Measurements from ENCODE around the gene PTPN11.
"Not testable (repeated sequence)": the region's sequence is repeated elsewhere in the genome, so short reads cannot be mapped to it uniquely, and the experiment has no call there.

PTPN11 gene

DNA sequence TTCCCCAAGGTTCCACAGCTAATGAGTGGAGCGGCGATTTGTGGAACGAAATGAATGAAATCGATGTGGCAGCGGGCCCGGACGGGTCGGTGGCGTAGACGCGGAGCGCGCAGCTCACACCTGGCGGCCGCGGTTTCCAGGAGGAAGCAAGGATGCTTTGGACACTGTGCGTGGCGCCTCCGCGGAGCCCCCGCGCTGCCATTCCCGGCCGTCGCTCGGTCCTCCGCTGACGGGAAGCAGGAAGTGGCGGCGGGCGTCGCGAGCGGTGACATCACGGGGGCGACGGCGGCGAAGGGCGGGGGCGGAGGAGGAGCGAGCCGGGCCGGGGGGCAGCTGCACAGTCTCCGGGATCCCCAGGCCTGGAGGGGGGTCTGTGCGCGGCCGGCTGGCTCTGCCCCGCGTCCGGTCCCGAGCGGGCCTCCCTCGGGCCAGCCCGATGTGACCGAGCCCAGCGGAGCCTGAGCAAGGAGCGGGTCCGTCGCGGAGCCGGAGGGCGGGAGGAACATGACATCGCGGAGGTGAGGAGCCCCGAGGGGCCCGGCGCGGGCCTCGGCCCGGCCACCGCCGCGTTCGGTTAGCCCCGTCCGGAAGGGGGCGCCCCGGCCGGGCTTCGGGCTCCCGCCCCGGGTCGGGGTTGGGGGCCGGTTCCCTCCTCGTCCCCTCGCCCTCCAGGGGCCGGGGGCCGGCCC, at the start of gene PTPN11:
Gene PTPN11, plus strand, starts transcription at position 340 of the 689 bp plus-strand sequence. Its CDS starts 165 bp downstream, at position 505.
- peak; percentile 85 for DNase-seq

- DNase-seq, result peak; percentile 15
Observed at GRCh38 chr12:112370199-112370598, 48.5 kb upstream of the PTPN11 start.

GRCh38 chr12:112370868-112371510, 47.8 kb upstream of the PTPN11 start:
- DNase-seq, result no peak

- DNase-seq, result no peak
Observed at GRCh38 chr12:112374166-112374740, 44.5 kb upstream of the PTPN11 start.

GRCh38 chr12:112375105-112375504, 43.6 kb upstream of the PTPN11 start:
- no peak for DNase-seq

DNA sequence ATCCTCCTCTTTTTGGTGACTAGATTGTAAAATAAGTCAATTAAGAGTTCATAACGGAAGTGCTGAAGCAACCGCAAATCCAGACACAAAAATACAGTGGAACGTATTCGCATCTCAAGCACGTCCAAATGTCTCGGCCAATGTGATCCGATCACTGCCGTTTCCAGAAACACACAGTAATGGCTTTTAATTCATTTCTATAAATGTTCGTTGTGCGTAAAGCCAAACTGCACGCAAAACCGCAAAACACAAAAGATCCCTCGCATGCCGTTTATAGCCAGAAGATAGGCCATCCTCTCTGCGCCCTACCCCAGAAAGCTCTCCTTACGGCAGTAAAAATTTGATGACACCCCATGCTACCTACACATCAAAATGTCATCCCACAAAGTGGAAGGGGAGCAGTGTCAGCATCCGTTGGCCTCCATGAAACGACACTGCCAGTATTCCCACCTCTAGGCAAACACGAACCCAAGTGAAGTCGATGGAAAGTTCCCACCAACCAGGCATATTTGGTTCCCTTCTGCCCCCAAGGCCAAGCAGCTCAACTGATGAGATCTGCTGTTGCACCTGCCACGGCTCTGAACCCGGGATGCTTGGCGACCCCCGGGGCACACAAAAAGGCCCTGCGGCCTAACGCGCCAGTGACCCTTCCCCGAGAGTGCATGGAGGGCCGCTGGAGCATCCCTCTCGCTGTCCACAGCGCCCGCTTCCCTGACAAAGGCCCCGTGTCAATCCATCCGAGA, 37.9 kb upstream of the PTPN11 start:
- DNase-seq, result no peak

GRCh38 chr12:112381406-112381882, 37.3 kb upstream of the PTPN11 start:
- no peak for DNase-seq

DNA sequence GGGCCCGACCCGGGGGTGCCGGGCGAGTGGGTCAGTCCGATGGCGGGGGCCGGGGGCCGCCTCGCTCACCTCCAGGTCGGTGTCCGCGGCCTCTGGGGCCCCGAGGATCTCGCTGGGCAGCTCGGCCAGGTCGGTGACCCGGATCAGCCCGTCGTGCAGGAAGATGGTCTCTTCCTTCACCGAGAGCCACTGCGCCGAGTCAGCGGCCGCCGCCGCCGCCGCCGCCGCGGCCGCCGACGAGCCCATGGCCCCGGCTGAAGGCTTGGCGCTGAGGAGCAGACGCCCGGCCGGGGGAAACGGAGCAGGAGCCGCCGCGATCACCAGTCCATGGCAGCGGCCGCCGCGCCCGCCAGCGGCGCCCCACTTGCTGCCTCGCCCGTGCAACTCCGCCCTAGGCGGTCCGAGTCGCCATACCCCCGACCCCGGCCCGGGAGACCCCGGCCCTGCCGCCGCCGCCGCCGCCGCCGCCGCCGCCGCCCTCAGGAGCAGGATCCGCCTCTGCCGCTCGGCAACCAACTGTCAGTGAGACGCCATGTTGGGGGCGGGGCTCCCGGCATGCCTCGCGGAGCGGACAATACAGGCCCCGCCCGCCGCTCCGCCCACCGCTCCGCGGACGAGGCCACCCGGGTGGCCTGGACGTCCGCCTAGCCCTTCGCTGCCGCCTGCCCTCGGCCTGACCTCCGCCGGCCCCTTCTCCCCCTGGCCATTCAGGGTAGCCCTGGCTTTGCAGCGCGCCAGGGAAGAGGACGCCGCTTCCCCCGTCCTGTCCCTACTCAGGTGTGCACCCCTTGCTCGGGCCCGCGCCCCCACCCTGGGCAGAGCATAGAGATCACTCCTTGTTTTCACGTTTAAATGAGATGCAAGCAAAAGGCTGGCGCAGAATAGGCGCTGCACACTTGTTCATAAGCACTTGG, 36.6 kb upstream of the PTPN11 start, which contains the start of gene HECTD4:
Gene HECTD4, minus strand, starts transcription at position 549 of the 914 bp plus-strand sequence. Its CDS starts 303 bp downstream, at position 246.
- peak; percentile 83 for DNase-seq

DNA sequence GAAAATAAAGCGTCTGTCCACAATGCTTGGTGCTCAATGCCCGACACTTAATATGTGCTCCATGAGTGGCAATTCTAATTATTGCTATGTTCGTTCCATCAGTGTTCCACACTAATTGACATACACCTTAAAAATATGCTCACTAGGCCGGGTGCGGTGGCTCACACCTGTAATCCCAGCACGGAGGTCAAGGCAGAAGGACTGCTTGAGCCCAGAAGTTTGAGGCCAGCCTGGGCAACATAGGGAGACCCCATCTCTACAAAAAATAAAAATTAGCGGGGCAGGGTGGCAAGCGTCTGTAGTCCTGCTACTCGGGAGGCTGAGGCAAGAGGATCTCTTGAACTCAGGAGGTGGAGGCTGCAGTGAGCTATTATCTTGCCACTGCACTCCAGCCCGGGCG, 35.9 kb upstream of the PTPN11 start:
- no peak for DNase-seq

GRCh38 chr12:112386726-112387125, 32.0 kb upstream of the PTPN11 start:
- peak; percentile 35 for DNase-seq

GRCh38 chr12:112389228-112389627, 29.5 kb upstream of the PTPN11 start:
- no peak for DNase-seq

- DNase-seq, result not testable (repeated sequence)
Observed at GRCh38 chr12:112389922-112390654, 28.7 kb upstream of the PTPN11 start.

DNA sequence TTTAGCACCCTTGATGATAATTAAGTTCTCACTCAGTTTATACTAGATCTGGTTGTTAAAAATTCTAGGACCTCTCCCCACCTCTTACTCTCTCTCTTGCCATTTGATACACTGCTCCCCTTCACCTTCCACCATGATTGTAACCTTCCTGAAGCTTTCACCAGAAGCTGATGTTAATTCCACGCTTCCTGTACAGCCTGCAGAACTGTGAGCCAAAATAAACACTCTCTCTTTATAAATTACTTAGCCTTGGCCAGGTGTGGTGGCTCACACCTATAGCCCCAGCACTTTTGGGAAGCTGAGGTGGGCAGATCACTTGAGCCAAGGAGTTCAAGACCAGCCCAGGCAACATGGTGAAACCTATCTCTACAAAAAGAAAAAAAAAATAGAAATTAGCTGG, 25.4 kb upstream of the PTPN11 start:
- DNase-seq, result no peak

GRCh38 chr12:112401054-112401453, 17.7 kb upstream of the PTPN11 start:
- no peak for DNase-seq

DNA sequence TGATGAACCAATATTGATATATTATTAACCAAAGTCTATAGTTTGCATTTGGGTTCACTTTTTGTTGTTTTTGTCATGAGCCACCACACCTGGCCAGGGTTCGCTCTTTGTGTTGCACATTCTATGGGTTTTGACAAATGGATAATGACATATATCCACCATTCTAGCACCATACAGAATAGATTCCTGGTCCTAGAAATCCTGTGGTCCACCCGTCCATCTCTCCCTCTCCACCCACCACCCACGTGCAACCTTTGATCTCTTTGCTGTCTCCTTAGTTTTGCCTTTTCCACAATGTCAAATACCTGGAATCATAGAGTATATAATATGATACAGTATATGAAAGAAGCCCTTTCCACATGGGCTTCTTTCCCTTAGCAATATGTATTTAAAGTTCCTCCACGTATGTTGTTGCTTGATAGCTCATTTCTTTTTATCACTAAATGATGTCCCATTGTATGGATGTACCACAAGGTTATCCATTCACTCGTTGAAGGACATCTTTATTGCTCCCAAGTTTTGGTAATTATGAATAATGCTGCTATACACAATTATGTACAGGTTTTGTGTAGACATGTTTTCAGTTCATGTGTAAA, 16.7 kb upstream of the PTPN11 start:
- DNase-seq, result no peak

DNA sequence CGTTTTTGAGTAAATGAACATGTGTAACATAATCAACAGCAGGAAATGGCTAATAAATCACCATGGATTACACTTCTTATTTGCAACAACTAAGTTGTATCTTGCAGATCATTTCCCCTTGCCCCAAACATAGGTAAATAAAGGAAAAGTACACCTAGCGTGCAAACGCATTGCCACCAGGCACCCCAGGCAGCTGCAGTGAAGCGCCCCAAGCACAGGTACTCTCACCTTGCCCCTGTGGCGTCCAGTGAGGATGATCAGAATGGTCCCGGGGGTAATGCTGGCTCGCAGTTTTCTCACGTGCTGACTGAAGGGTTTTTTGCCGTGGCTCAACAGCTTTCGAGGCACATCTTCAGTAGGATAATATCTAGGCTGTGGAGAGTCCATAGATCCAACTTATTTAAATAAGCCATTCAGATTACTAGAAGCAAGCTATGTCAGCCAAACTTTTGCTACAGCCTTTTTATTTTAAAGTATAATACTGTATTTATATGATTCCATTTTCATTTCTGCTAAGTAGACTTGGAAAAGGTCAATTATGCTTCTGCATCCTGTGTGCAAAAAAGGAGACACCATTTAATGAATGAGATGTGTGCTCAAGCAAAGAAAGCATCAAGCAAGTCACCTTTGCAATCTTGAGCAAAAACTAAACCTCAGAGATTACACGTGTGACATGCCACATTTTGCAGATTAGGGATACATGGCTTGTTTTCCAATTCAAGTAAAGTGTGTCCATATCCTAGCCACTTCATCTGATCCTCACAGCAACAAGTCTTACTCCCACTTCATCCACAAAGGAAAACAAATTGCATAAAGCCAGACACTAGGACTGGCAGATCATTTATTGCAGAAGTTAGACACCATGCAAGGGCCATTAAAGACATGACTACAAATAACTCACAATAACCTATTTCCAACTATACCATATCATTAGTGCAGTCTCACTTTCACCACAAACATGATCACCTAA, 11.9 kb upstream of the PTPN11 start:
- no peak for DNase-seq

DNA sequence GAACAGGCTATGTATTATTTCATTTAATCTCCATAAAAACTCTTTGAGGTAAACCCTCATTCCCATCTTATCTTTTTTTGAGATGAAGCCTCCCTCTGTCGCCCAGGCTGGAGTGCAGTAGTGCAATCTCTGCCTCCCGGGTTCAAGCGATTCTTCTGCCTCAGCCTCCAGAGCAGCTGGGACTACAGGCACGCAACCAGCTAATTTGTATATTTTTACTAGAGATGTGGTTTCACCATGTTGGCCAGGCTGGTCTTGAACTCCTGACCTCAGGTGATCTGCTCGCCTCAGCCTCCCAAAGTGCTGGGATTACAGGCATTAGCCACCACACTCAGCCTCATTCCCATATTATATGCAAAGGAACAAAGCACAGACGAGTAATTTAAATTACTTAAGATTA, 11.1 kb upstream of the PTPN11 start:
- DNase-seq, result not testable (repeated sequence)

DNA sequence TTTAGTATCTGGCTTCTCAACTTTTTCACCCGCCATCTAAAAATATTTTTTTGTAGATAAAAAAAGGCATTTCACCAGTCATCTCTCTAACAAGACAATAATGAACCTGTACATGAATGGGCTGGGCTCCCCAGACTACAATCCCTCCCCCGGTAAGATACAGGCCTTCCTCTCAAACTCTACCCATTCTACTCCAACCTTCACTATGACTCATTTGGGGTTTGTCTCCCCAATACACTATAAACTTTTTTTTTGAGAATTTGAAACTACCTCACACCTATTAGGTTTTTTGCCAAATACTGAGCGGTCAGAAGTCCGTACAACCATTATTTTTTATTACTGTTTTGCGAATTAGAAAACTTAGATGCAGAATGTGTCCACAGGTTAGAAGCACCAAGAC, 10.1 kb upstream of the PTPN11 start:
- no peak for DNase-seq

DNA sequence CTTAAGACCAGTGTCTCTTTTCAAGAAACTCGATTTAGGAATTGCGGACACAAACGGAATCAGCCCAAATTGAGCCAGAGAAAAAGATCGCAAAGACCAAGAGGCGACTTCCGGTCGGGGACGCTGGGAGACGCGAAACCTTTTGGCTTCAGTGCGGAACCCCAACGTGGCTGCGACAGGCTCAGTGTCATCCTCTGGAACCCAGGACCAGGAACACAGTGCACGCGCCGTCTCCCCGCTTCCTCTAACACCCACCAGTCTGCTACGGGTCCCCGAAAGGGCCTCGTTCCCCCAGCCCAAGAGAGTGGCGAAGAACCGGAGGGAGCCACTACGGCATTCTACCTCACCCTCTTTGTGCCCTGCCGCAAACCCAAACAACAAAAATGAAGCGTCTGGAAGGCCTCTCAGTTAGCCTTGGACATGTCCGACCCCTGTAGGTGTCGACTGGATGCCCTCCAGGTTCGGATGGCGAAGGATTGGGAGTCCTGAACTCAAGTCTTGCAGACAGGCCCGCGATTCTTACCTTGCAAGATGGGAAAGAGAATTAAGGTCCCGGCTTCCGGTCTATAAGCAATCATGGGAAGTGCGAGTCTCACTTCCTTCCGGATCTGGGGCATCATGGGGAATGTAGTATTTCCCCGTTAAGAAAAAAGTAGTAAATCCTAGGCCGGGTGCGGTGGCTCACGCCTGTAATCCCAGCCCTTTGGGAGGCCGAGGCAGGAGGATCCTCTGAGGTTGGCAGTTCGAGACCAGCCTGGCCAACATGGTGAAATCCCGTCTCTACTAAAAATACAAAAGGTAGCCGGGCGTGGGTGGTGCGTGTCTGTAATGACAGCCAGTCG, 9.5 kb upstream of the PTPN11 start, which contains the start of gene RPL6:
Gene RPL6, minus strand, starts transcription at position 542 of the 842 bp plus-strand sequence. CDS start 949 bp downstream, outside the sequence.
- DNase-seq, result peak; percentile 96

Measured in fibroblast of skin of right biceps (primary cell).